Measurements from ENCODE around the gene GRIN3B. TPM values are rescaled to one million over a fixed set of nuclear protein-coding genes. Genes with fewer than 3 reads are reported as not detected.
A peak's percentile ranks its signal among the peaks of the same experiment; 100 is the strongest.

The GRIN3B gene
- total and polyA plus RNA-seq, 2 of the 8 experiments (the other 6 are each of a cell fraction or from before 2014, with no cell fraction given), result 0.45 to 1.0 TPM

DNA sequence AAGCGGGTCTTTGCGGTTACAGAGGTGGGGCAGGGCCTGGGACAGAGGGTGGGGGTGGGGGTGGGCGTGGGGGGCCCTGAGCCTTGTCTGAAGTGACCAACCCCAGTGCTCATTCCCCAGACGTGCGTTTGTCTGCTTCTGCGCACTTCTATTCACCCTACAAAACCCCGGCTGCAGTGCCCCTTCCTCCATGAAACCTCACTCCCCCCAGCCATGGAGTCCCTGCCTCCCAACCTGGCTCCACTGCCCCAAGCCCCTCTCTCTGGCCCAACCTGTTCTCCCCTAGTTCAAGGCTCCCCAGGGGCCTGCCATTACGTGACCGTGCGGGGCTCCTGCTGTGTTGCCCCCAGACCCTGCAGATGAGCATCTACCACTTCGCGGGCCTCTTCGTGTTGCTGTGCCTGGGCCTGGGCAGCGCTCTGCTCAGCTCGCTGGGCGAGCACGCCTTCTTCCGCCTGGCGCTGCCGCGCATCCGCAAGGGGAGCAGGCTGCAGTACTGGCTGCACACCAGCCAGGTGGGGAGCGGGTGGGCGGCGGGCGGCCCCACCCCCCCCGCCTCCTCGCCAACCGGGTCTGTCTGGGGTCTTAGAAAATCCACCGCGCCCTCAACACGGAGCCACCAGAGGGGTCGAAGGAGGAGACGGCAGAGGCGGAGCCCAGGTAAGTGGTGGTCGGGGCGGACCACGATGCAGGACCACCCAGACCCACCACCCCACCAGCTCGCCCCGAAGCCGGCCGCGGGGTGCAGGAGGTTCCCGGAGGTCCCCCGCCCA, 8.2 kb downstream of the GRIN3B start:
- Histone ChIP-seq H3K4me2 (ENCODE audit: insufficient read depth in 1 of 2, low read depth in 2 of 2, low read length in 2 of 2) (no peak overlapping the region), H4K91ac (replicated peaks; ENCODE audit: insufficient read length, low read length) (no peak overlapping the region), H3K27ac (ENCODE audit: low read depth, low read length) (no peak overlapping the region), H3K14ac (ENCODE audit: insufficient read length) (no peak overlapping the region), H3K23ac (ENCODE audit: insufficient read length) (no peak overlapping the region), H2BK15ac (ENCODE audit: low read length) (no peak overlapping the region), H2BK20ac (ENCODE audit: low read length) (no peak overlapping the region), H2BK5ac (ENCODE audit: low read depth, low read length) (no peak overlapping the region; the same call in 1 of the 2 replicates), H4K8ac (ENCODE audit: extremely low read depth, insufficient read depth, low read length) (0 out of 2 replicates have a peak overlapping the region, but pooled peaks have one; percentile 51), H2AFZ (ENCODE audit: low read length) (no peak overlapping the region), H3K56ac (replicated peaks; ENCODE audit: insufficient read length, low read depth, low read length) (no peak overlapping the region), H3K18ac (ENCODE audit: extremely low read depth, low read length) (no peak overlapping the region), H3K79me2 (ENCODE audit: control insufficient read depth in 1 of 2, insufficient read depth in 2 of 2, low read length in 2 of 2) (peaks cover 0 to 5% of the 10 kb centered on the region in 2 experiments; a peak in 1 of 4 replicates), H3K27me3 (replicated peaks in 1 of 4; ENCODE audit: control insufficient read depth in 3 of 4, extremely low read depth in 1 of 4, insufficient read depth in 3 of 4, low read length in 3 of 4) (no peaks in the 10 kb centered on the region), H3K9ac (replicated peaks in 1 of 4; ENCODE audit: extremely low read depth in 1 of 4, low read depth in 3 of 4, low read length in 3 of 4) (no peak overlapping the region), H2BK12ac (ENCODE audit: low read depth, low read length) (no peak overlapping the region), H3K4ac (replicated peaks; ENCODE audit: insufficient read length, low read depth, low read length) (no peak overlapping the region), H3K36me3 (ENCODE audit: control insufficient read depth in 2 of 4, insufficient read depth in 4 of 4, low read length in 3 of 4) (peaks cover 8 to 47% (median 11%) of the 10 kb centered on the region in 4 experiments; a peak in 6 of 8 replicates), H4K20me1 (replicated peaks in 1 of 2; ENCODE audit: control insufficient read depth in 1 of 2, insufficient read depth in 2 of 2, low read length in 2 of 2) (peaks cover 0 to 11% of the 10 kb centered on the region in 2 experiments), H3K4me1 (replicated peaks in 1 of 4; ENCODE audit: control insufficient read depth in 3 of 4, insufficient read depth in 4 of 4, low read length in 3 of 4) (no peaks in the 10 kb centered on the region), H2AK5ac (ENCODE audit: low read depth, low read length) (no peak overlapping the region), H4K5ac (ENCODE audit: insufficient read length, low read depth, low read length) (no peak overlapping the region), H2BK120ac (replicated peaks; ENCODE audit: low read depth, low read length) (no peak overlapping the region), H3K9me3 (ENCODE audit: insufficient read depth in 2 of 2, low read depth in 1 of 2, low read length in 1 of 2) (no peaks in the 10 kb centered on the region), H3K23me2 (ENCODE audit: low read depth, low read length) (no peaks in the 10 kb centered on the region), H3K4me3 (ENCODE audit: extremely low read depth in 1 of 4, insufficient read depth in 2 of 4, low read depth in 3 of 4, low read length in 4 of 4) (no peak overlapping the region), H3K79me1 (ENCODE audit: low read depth, low read length) (no peaks in the 10 kb centered on the region)
- DNase-seq (ENCODE audit: low read depth in 1 of 2, low spot score in 2 of 2) (no peak), FAIRE-seq (no peak)
- WGBS, 2 experiments (ENCODE audit: extremely low coverage in 1 of 2, insufficient coverage in 1 of 2, insufficient read length in 1 of 2, insufficient replicate concordance in 2 of 2, low coverage in 1 of 2, low lambda C conversion rate in 2 of 2, missing lambda C conversion rate in 1 of 2), result 95% methylated on average over 22 of the region's 45 CpGs; no CpG with 5 or more reads in 1 of the 2 experiments
- TF ChIP-seq JUN (IDR thresholded peaks at IDR 0.05; ENCODE audit: low read depth, low read length) (no peak), RBBP5 (IDR thresholded peaks at IDR 0.05; ENCODE audit: borderline replicate concordance, low read depth, low read length) (no peak)
- POLR2A ChIA-PET (ENCODE audit: partially characterized antibody), result interaction anchor here (1.2 to 7.7 kb wide), 5 partner anchors 13 to 213 kb away, joined by 4 to 81 read pairs (median 8); partner anchors contain the start of genes ABCA7 and CNN2
- CTCF ChIA-PET (ENCODE audit: partially characterized antibody), result no interaction called here

Data from H1 (cell line).